ENCODE data around the gene CMC1.

The CMC1 gene

GRCh38 chr3:28210968-28211713 is 30.3 kb upstream of the CMC1 start:
- DNase-seq (ENCODE audit: low read depth): no peak
- H3K4me3 ChIP-seq (ENCODE audit: low read depth, low read length): no peak overlapping the region
- TF ChIP-seq CTCF (IDR thresholded peaks at IDR 0.05; ENCODE audit: insufficient read depth, low read depth, low read length, missing control alignments): no peak

- no peak for TF ChIP-seq CTCF (IDR thresholded peaks at IDR 0.05; ENCODE audit: insufficient read depth, low read depth, low read length, missing control alignments)
- no peak for DNase-seq (ENCODE audit: low read depth)
Measured at GRCh38 chr3:28212681-28213080, 28.7 kb upstream of the CMC1 start.

GRCh38 chr3:28215407-28215806 is 26.0 kb upstream of the CMC1 start:
- no peak overlapping the region for H3K4me3 ChIP-seq (ENCODE audit: low read depth, low read length)
- DNase-seq (ENCODE audit: low read depth): no peak
- no peak for TF ChIP-seq CTCF (IDR thresholded peaks at IDR 0.05; ENCODE audit: insufficient read depth, low read depth, low read length, missing control alignments)

More at GRCh38 chr3:28212681-28213080, 28.7 kb upstream of the CMC1 start:
- no peak overlapping the region for H3K4me3 ChIP-seq (ENCODE audit: low read depth, low read length)

GRCh38 chr3:28218071-28218916 is 23.1 kb upstream of the CMC1 start:
- H3K4me3 ChIP-seq (ENCODE audit: low read depth, low read length): no peak overlapping the region
- no peak for DNase-seq (ENCODE audit: low read depth)
- no peak for TF ChIP-seq CTCF (IDR thresholded peaks at IDR 0.05; ENCODE audit: insufficient read depth, low read depth, low read length, missing control alignments)

- DNase-seq (ENCODE audit: low read depth): no peak
- H3K4me3 ChIP-seq (ENCODE audit: low read depth, low read length): no peak overlapping the region
- no peak for TF ChIP-seq CTCF (IDR thresholded peaks at IDR 0.05; ENCODE audit: insufficient read depth, low read depth, low read length, missing control alignments)
Measured at GRCh38 chr3:28218917-28219198, 22.6 kb upstream of the CMC1 start.

- no peak for TF ChIP-seq CTCF (IDR thresholded peaks at IDR 0.05; ENCODE audit: insufficient read depth, low read depth, low read length, missing control alignments)
- no peak for DNase-seq (ENCODE audit: low read depth)
- H3K4me3 ChIP-seq (ENCODE audit: low read depth, low read length): no peak overlapping the region
Measured at GRCh38 chr3:28224430-28224829, 17.0 kb upstream of the CMC1 start.

All from GM12865 (cell line).